HEK293 (cell line): ENCODE data around the gene MYO1C.

ENCODE experiments used
- CTCF ChIP-seq: fragments of 450-650 bp; formaldehyde crosslinking; IDR thresholded peaks from 2 replicates; pipeline ENCODE4 v1.5.1; 2016; ENCODE audit warnings: missing biosample characterization, missing genetic modification characterization
- KLF10 ChIP-seq: fragments of 450-650 bp; IDR thresholded peaks from 2 replicates; pipeline ENCODE4 v1.5.1; 2018; ENCODE audit warnings: missing biosample characterization, mild to moderate bottlenecking, missing genetic modification characterization
- ZBTB11 ChIP-seq: fragments of 450-650 bp; formaldehyde crosslinking; conservative IDR thresholded peaks from 2 replicates; pipeline ENCODE4 v1.5.1; 2016; ENCODE audit warnings: low read depth, missing biosample characterization, missing genetic modification characterization
- ZNF121 ChIP-seq: fragments of 450-650 bp; formaldehyde crosslinking; IDR thresholded peaks from 2 replicates; pipeline ENCODE4 v1.5.1; 2016; ENCODE audit warnings: missing biosample characterization, missing genetic modification characterization
- ZNF146 ChIP-seq: fragments of 450-650 bp; formaldehyde crosslinking; IDR thresholded peaks from 2 replicates; pipeline ENCODE4 v1.5.1; 2016; ENCODE audit warnings: missing biosample characterization, missing genetic modification characterization
- ZNF155 ChIP-seq: fragments of 450-650 bp; formaldehyde crosslinking; IDR thresholded peaks from 2 replicates; pipeline ENCODE4 v1.5.1; 2016; ENCODE audit warnings: missing biosample characterization, missing genetic modification characterization
- ZNF24 ChIP-seq: fragments of 450-650 bp; formaldehyde crosslinking; IDR thresholded peaks from 2 replicates; pipeline ENCODE4 v1.5.1; 2016; ENCODE audit warnings: missing biosample characterization, missing genetic modification characterization
- ZNF426 ChIP-seq: fragments of 450-650 bp; formaldehyde crosslinking; IDR thresholded peaks from 2 replicates; pipeline ENCODE4 v1.5.1; 2017; ENCODE audit warnings: missing biosample characterization, missing genetic modification characterization, mild to moderate bottlenecking, inconsistent platforms, moderate library complexity

- TF ChIP-seq CTCF (tag by site-specific recombination): no peak
- no peak for TF ChIP-seq ZNF121
- no peak for TF ChIP-seq ZNF146
- TF ChIP-seq KLF10 (tag by site-specific recombination): no peak
- no peak for TF ChIP-seq ZNF155 (tag by site-specific recombination)
- no peak for TF ChIP-seq ZNF426 (tag by site-specific recombination)
- TF ChIP-seq ZNF24: no peak
- TF ChIP-seq ZBTB11 (tag by site-specific recombination): no peak
Measured at GRCh38 chr17:1496869-1497268, 4.4 kb upstream of the MYO1C start.
